Peyer's patch (tissue), 4 donors: ENCODE results near the gene ANKRD44. TPM values are rescaled to one million over a fixed set of nuclear protein-coding genes. Genes with fewer than 3 reads are reported as not detected.

Experiments
- DNase-seq, 3 donors: peaks; one replicate each; pipeline ENCODE4 v3.0.0-alpha.2; 2017 to 2019
- H3K27ac ChIP-seq, 4 donors: fragments of 200-600 bp; sonication (generic); one replicate each; pipeline ENCODE4 v1.5.1; 2016 to 2019
- H3K27me3 ChIP-seq, 2 donors: fragments of 200-600 bp; sonication (generic); one replicate each; pipeline ENCODE4 v1.5.1; 2019
- H3K36me3 ChIP-seq, 3 donors: fragments of 200-600 bp; sonication (generic); one replicate each; pipeline ENCODE4 v1.5.1; 2016 to 2019
- H3K4me1 ChIP-seq, 4 donors: fragments of 200-600 bp; sonication (generic); one replicate each; pipeline ENCODE4 v1.5.1; 2016 to 2019
- H3K4me3 ChIP-seq, 4 donors: fragments of 200-600 bp; sonication (generic); 1 replicate in 3 of 4; 2 replicates in 1 of 4; pipeline ENCODE4 v1.5.1; 2016 to 2019; ENCODE audit warnings: mild to moderate bottlenecking in 1 of 4
- H3K9me3 ChIP-seq, 4 donors: fragments of 200-600 bp; sonication (generic); one replicate each; pipeline ENCODE4 v1.5.1; 2016 to 2019; ENCODE audit warnings: mild to moderate bottlenecking in 1 of 4
- POLR2A ChIP-seq, 2 donors: fragments of 450-650 bp; IDR thresholded peaks; one replicate each; pipeline ENCODE4 v1.5.1; 2017; ENCODE audit warnings: antibody characterized with exemption in 2 of 2, mild to moderate bottlenecking in 2 of 2, moderate library complexity in 2 of 2
- total RNA-seq, 4 donors: library from RNA; depleted of rRNA; stranded (reverse); fragments of >200 nt; gene quantifications; one replicate each; pipeline ENCODE4 v1.1.0, GENCODE V29; 2016
- TF ChIP-seq, protein P1 (sequence below), 6 experiments: fragments of 450-650 bp in 4 of 6; fragments of 200-600 bp in 2 of 6; sonication (generic) in 1 of 6; IDR thresholded peaks; one replicate each; pipeline ENCODE4 v1.5.1; 2017 to 2019; ENCODE audit warnings: antibody characterized with exemption in 6 of 6, mild to moderate bottlenecking in 3 of 6, moderate library complexity in 1 of 6

ANKRD44 gene
- total RNA-seq, 4 donors from 2014 or later: 24.8 to 215 (median 32.0) TPM

DNA sequence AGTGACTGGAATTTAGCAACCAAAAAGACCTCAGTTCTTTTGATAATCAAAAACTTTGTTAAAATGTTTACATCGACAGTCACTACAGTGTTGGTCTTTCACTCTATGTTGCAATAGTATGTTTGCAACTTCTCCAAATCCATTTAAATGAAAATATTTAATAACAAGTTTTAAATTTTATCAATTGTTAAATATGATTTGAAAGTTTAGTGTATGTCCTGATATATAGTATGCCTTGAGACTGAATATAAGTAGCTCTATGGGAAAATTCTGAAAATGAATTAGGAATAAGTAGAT lies 109.9 kb downstream of the ANKRD44 start:
- no peaks in the 10 kb centered on the region for H3K36me3 ChIP-seq
- peaks cover 0 to 27% (median 10%) of the 10 kb centered on the region in 4 donors for H3K4me1 ChIP-seq
- DNase-seq: no peak
- H3K27me3 ChIP-seq: no peaks in the 10 kb centered on the region
- TF ChIP-seq POLR2A (IDR thresholded peaks at IDR 0.05): no peak
- TF ChIP-seq, protein P1, sequence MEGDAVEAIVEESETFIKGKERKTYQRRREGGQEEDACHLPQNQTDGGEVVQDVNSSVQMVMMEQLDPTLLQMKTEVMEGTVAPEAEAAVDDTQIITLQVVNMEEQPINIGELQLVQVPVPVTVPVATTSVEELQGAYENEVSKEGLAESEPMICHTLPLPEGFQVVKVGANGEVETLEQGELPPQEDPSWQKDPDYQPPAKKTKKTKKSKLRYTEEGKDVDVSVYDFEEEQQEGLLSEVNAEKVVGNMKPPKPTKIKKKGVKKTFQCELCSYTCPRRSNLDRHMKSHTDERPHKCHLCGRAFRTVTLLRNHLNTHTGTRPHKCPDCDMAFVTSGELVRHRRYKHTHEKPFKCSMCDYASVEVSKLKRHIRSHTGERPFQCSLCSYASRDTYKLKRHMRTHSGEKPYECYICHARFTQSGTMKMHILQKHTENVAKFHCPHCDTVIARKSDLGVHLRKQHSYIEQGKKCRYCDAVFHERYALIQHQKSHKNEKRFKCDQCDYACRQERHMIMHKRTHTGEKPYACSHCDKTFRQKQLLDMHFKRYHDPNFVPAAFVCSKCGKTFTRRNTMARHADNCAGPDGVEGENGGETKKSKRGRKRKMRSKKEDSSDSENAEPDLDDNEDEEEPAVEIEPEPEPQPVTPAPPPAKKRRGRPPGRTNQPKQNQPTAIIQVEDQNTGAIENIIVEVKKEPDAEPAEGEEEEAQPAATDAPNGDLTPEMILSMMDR (IDR thresholded peaks at IDR 0.05): no peak
- H3K27ac ChIP-seq: peak overlapping the region; percentile 62 to 75 (median 66)
- H3K9me3 ChIP-seq: no peaks in the 10 kb centered on the region
- H3K4me3 ChIP-seq: no peak overlapping the region

DNA sequence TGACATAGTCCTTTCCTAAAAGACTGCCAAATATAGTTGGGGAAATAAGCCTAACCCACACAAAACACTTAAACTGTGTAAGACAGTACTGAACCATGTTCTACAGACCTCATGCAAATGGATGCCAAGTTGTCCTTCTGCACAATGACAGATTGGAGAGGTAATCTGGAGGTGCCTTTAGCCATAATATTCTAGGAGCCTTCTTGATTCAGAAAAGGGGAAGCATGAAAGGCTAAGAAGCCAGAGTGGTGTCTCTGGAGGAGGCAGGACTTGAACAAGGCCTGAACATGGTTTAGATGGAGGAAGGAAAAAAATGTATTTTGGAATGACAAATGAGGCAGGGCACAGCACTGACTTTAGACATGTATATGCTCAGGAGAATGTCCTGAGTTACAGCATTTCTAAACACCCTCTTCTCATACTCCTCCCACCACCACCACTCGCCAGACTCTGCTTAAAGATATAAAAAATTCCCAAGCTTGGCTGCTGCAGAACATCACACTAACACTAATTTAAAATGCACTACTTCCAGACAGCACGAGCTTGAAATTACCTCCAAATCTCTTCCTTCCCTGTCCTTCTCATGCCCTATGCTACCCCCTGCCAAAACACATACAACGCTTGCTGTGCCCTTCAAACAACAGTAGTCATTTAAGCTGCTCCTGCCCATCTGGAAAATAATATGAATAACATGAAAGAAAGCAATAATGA lies 110.4 kb downstream of the ANKRD44 start:
- no peaks in the 10 kb centered on the region for H3K9me3 ChIP-seq
- DNase-seq: no peak
- peak overlapping the region; percentile 62 to 75 (median 66) for H3K27ac ChIP-seq
- no peaks in the 10 kb centered on the region for H3K27me3 ChIP-seq
- TF ChIP-seq POLR2A (IDR thresholded peaks at IDR 0.05): no peak
- TF ChIP-seq, protein P1 (IDR thresholded peaks at IDR 0.05): no peak
- H3K4me3 ChIP-seq: no peak overlapping the region
- peaks cover 0 to 22% (median 12%) of the 10 kb centered on the region in 4 donors for H3K4me1 ChIP-seq
- H3K36me3 ChIP-seq: no peaks in the 10 kb centered on the region

DNA sequence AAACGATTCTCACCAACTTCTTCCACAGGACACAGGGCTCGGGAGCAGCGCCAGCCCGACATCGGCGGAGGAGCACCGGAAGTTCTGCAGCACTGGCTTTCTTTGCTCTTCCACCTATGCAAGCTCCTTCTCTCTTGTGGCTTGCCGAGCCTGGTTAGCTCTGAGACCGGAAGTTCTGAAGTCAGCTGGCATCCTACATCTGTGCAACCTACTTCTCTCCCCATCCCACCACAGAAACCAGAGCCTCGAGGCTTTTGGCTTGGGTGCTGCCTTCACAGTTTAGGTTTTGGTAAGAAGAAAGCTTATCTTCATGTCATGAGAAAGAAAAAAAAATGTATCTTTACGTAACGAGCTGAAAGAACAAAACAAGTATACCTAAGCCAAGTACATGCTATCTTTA lies 111.7 kb downstream of the ANKRD44 start:
- peak; percentile 53 to 96 (median 93) for DNase-seq

DNA sequence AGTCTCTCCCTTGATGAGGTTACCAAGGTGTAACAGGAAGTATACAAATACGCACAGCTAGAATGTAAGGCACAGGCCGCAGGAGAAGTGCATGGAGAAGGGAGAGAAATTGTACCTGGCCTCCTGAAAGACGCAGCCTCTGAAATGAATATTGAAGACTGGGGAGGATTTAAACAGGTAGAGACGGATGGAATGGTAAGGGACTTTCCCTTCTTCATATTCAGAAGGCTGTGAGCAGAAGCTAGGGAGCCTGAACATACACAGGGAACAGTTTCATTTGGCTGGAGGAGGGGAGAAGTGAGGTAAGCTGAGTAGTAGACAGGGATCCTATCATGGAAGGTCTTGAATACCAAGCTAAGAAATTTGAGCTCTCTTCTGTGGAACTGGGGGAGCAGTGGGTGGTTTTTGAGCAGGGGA lies 112.7 kb downstream of the ANKRD44 start:
- Histone ChIP-seq H3K27ac (peak overlapping the region; percentile 58 to 75 (median 63)), H3K9me3 (no peaks in the 10 kb centered on the region), H3K4me3 (peak overlapping the region in 2 of 4 donors; percentile 8 to 13), H3K27me3 (no peaks in the 10 kb centered on the region), H3K4me1 (peaks cover 0 to 15% (median 12%) of the 10 kb centered on the region in 4 donors), H3K36me3 (no peaks in the 10 kb centered on the region)
- DNase-seq: peak in 1 of 3 donors; percentile 52
- no peak for TF ChIP-seq POLR2A (IDR thresholded peaks at IDR 0.05)
- TF ChIP-seq, protein P1 (IDR thresholded peaks at IDR 0.05): no peak

More for the DNA sequence above, 111.7 kb downstream of the ANKRD44 start:
- H3K4me1 ChIP-seq: peaks cover 0 to 15% (median 12%) of the 10 kb centered on the region in 4 donors
- TF ChIP-seq POLR2A (IDR thresholded peaks at IDR 0.05): peak in 1 of 2 donors; percentile 11
- TF ChIP-seq, protein P1 (IDR thresholded peaks at IDR 0.05): no peak
- H3K27me3 ChIP-seq: no peaks in the 10 kb centered on the region
- H3K4me3 ChIP-seq: peak overlapping the region in 3 of 4 donors; percentile 1 to 13 (median 8)
- H3K9me3 ChIP-seq: no peaks in the 10 kb centered on the region
- H3K27ac ChIP-seq: peak overlapping the region; percentile 62 to 75 (median 66)
- H3K36me3 ChIP-seq: no peaks in the 10 kb centered on the region

DNA sequence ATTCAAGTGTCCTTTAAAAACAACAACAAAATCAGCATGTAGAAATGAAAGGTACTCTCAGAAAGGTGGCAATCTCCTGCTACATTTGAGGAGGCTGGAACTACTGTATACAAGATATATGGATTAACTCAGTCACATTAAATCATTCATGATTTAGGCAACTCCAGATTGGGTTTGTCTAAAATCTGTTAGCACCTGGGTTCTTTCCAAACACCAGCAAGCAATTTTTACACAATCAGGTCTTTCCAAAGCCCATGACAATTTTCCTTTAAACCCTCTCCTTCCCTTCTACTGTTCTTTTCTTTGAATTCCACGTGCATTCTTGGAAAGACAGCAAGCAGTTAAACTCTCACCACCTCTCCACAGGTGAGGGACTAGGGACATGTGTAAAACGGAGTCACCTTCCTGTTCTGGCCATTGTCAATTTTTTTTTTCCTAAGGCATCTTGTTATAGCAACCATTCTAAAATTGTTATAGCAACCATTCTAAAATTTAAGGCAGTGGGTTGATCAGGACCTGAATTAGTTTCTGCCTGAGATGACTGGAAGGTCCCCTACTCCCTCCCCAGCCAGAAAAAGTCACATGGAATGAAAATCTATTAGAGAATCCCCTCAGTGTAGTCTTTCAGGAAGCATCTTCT lies 113.9 kb downstream of the ANKRD44 start:
- no peaks in the 10 kb centered on the region for H3K9me3 ChIP-seq
- no peaks in the 10 kb centered on the region for H3K36me3 ChIP-seq
- no peak overlapping the region for H3K4me3 ChIP-seq
- peaks cover 0 to 22% (median 12%) of the 10 kb centered on the region in 4 donors for H3K4me1 ChIP-seq
- DNase-seq: no peak
- H3K27ac ChIP-seq: peak overlapping the region in 1 of 4 donors; percentile 75
- no peaks in the 10 kb centered on the region for H3K27me3 ChIP-seq
- no peak for TF ChIP-seq POLR2A (IDR thresholded peaks at IDR 0.05)
- TF ChIP-seq, protein P1 (IDR thresholded peaks at IDR 0.05): no peak
